Keratinocyte (primary cell): ENCODE data around the gene SYTL1. TPM values are rescaled to one million over a fixed set of nuclear protein-coding genes. Genes with fewer than 3 reads are reported as not detected.

Source experiments
- DNase-seq: peaks from one replicate; pipeline ENCODE4 v3.0.0-alpha.2; 2011; ENCODE audit warnings: low read depth, missing footprints, low spot score
- FAIRE-seq: peaks from 2 replicates; lab custom pipeline; 2011; peaks lifted over from hg19 to GRCh38; lab: Jason Lieb, UNC
- H2AFZ ChIP-seq: 2 replicates; pipeline ENCODE4 v1.6.0; 2012; ENCODE audit warnings: low read length, control low read depth, inconsistent platforms; ENCODE audit not compliant: control insufficient read depth
- H3K27ac ChIP-seq: 2 replicates; pipeline ENCODE4 v1.5.1; 2011; ENCODE audit warnings: low read length; ENCODE audit not compliant: control insufficient read depth, insufficient read depth
- H3K27me3 ChIP-seq: 3 replicates; pipeline ENCODE4 v1.6.0; 2011; ENCODE audit warnings: low read length; ENCODE audit not compliant: control insufficient read depth, insufficient read depth; ENCODE audit errors: extremely low read depth
- H3K36me3 ChIP-seq, 2 experiments: 2 replicates in 1 of 2; 3 replicates in 1 of 2; pipeline ENCODE4 v1.5.1; 2011; ENCODE audit warnings: low read length in 2 of 2, mild to moderate bottlenecking in 1 of 2; ENCODE audit not compliant: control insufficient read depth in 2 of 2, insufficient read depth in 2 of 2; ENCODE audit errors: extremely low read depth in 1 of 2
- H3K4me1 ChIP-seq: 3 replicates; pipeline ENCODE4 v1.5.1; 2011; ENCODE audit warnings: low read length; ENCODE audit not compliant: control insufficient read depth, insufficient read depth; ENCODE audit errors: extremely low read depth
- H3K4me2 ChIP-seq: 3 replicates; pipeline ENCODE4 v1.6.0; 2011; ENCODE audit warnings: low read depth, low read length; ENCODE audit not compliant: control insufficient read depth, insufficient read depth; ENCODE audit errors: extremely low read depth
- H3K4me3 ChIP-seq, 3 experiments: fragments of 200-600 bp in 1 of 3; sonication (generic) in 1 of 3; 2 replicates in 2 of 3; 3 replicates in 1 of 3; pipeline ENCODE4 v1.5.1; 2011 to 2016; ENCODE audit warnings: low read length in 3 of 3, mild to moderate bottlenecking in 3 of 3, control low read depth in 2 of 3, inconsistent platforms in 1 of 3, low read depth in 1 of 3, mixed read lengths in 1 of 3, mixed run types in 1 of 3, moderate library complexity in 1 of 3; ENCODE audit not compliant: control insufficient read depth in 2 of 3, insufficient read depth in 2 of 3; ENCODE audit errors: extremely low read depth in 1 of 3
- H3K79me2 ChIP-seq: 2 replicates; pipeline ENCODE4 v1.6.0; 2012; ENCODE audit warnings: low read length; ENCODE audit not compliant: control insufficient read depth, insufficient read depth
- H3K9ac ChIP-seq: 3 replicates; pipeline ENCODE4 v1.6.0; 2011; ENCODE audit warnings: low read length; ENCODE audit not compliant: control insufficient read depth, insufficient read depth; ENCODE audit errors: extremely low read depth
- H3K9me1 ChIP-seq: 3 replicates; pipeline ENCODE4 v1.6.0; 2011; ENCODE audit warnings: low read length; ENCODE audit not compliant: control insufficient read depth, insufficient read depth; ENCODE audit errors: extremely low read depth
- H3K9me3 ChIP-seq: 2 replicates; pipeline ENCODE4 v1.5.1; 2012; ENCODE audit warnings: low read depth, low read length; ENCODE audit not compliant: control insufficient read depth
- H4K20me1 ChIP-seq: 3 replicates; pipeline ENCODE4 v1.6.0; 2011; ENCODE audit warnings: low read length; ENCODE audit not compliant: control insufficient read depth, insufficient read depth; ENCODE audit errors: extremely low read depth
- CTCF ChIP-seq, 3 experiments: IDR thresholded peaks in 1 of 3; conservative IDR thresholded peaks in 1 of 3; optimal IDR thresholded peaks in 1 of 3; 2 replicates in 2 of 3; 3 replicates in 1 of 3; pipeline versions ENCODE3 to v1.5.1; 2011; ENCODE audit warnings: low read length in 3 of 3, mild to moderate bottlenecking in 3 of 3, moderate library complexity in 2 of 3, control low read depth in 1 of 3, inconsistent platforms in 1 of 3; ENCODE audit not compliant: insufficient read depth in 2 of 3; ENCODE audit errors: extremely low read depth in 1 of 3
- EZH2 ChIP-seq: IDR thresholded peaks from one replicate; pipeline ENCODE4 v1.6.1; 2012; ENCODE audit warnings: inconsistent platforms, mild to moderate bottlenecking, low read length, moderate library complexity
- dilution Hi-C: fragments of 300-500 bp; cut with MboI; formaldehyde crosslinking; loops from one replicate; pipeline ENCODE4 v1.7.0; 2020; ENCODE audit warnings: low sequenced_read_pairs; ENCODE audit not compliant: extremely low pct_ligation_motif_present
- polyA plus RNA-seq, 5 experiments: library from polyadenylated mRNA; depleted of rRNA in 3 of 5; stranded (reverse) in 3 of 5; stranded (forward) in 1 of 5; unstranded in 1 of 5; fragments of >200 nt; gene quantifications; 1 replicate in 1 of 5; 2 replicates in 3 of 5; 3 replicates in 1 of 5; pipeline versions ENCODE4 v1.2.1 to v1.2.3, GENCODE V29; 2011 to 2012; ENCODE audit warnings: missing spikeins in 2 of 5, low read depth in 1 of 5, low replicate concordance in 1 of 5

Gene SYTL1
- polyA plus RNA-seq, 1 donor (not counting 4 experiments of a cell fraction or from before 2014, with no cell fraction given): 15.6 TPM

- H3K27ac ChIP-seq: no peak overlapping the region
- H3K4me2 ChIP-seq: no peak overlapping the region
- peak; percentile 23 for FAIRE-seq
- H3K4me3 ChIP-seq: no peak overlapping the region
- H4K20me1 ChIP-seq: no peaks in the 10 kb centered on the region
- H3K79me2 ChIP-seq: no peaks in the 10 kb centered on the region
- H3K4me1 ChIP-seq: peaks cover 33% of the 10 kb centered on the region
- H3K36me3 ChIP-seq: peaks cover 0 to 5% of the 10 kb centered on the region in 2 experiments
- H3K9me1 ChIP-seq: no peaks in the 10 kb centered on the region
- H3K9me3 ChIP-seq: no peaks in the 10 kb centered on the region
- dilution Hi-C loops: loop anchor here (25.0 kb wide), 1 partner anchor 187 kb away; no protein-coding TSS in a partner anchor
- TF ChIP-seq CTCF (optimal IDR thresholded peaks at IDR 0.05 in 1 of 3, IDR thresholded peaks at IDR 0.05 in 1 of 3, conservative IDR thresholded peaks at IDR 0.05 in 1 of 3; ENCODE audit: extremely low read depth in 1 of 3, insufficient read depth in 2 of 3, low read length in 3 of 3) (no peak), EZH2 (no peak)
- no peaks in the 10 kb centered on the region for H3K27me3 ChIP-seq
- DNase-seq: no peak
- H2AFZ ChIP-seq: no peak overlapping the region
- no peak overlapping the region for H3K9ac ChIP-seq
These were observed 58.5 kb downstream of the SYTL1 start for GRCh38 chr1:27400082-27400962.

DNA sequence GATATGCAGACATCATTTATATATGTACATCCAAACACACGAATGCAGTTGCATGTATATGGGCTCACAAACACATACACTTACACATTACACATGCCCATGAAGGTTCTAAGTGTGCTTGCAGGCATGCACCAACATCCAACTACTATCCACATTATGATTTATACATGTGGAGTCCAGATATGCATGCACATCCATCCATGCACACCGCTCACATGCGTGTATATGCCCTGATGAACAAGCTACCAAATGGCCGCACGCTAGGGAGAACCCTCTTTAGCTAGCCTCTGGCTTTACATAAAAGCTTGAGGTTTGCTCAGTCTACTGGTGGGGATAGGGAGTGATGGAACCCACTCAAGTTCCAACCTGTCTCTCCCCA, 59.1 kb downstream of the SYTL1 start:
- peaks cover 39% of the 10 kb centered on the region for H3K4me1 ChIP-seq
- FAIRE-seq: no peak

More for the DNA sequence above, 59.1 kb downstream of the SYTL1 start:
- H3K4me2 ChIP-seq: no peak overlapping the region
- dilution Hi-C loops: loop anchor here (25.0 kb wide), 1 partner anchor 186 kb away; no protein-coding TSS in a partner anchor
- peaks cover 0 to 5% of the 10 kb centered on the region in 2 experiments for H3K36me3 ChIP-seq
- H3K27ac ChIP-seq: no peak overlapping the region
- no peak overlapping the region for H2AFZ ChIP-seq
- no peak overlapping the region for H3K4me3 ChIP-seq
- no peak overlapping the region for H3K9ac ChIP-seq
- no peaks in the 10 kb centered on the region for H3K79me2 ChIP-seq
- no peaks in the 10 kb centered on the region for H3K9me3 ChIP-seq
- TF ChIP-seq CTCF (optimal IDR thresholded peaks at IDR 0.05 in 1 of 3, IDR thresholded peaks at IDR 0.05 in 1 of 3, conservative IDR thresholded peaks at IDR 0.05 in 1 of 3; ENCODE audit: extremely low read depth in 1 of 3, insufficient read depth in 2 of 3, low read length in 3 of 3) (no peak), EZH2 (no peak)
- no peaks in the 10 kb centered on the region for H4K20me1 ChIP-seq
- H3K27me3 ChIP-seq: no peaks in the 10 kb centered on the region
- DNase-seq: no peak
- H3K9me1 ChIP-seq: no peaks in the 10 kb centered on the region
